Measurements from ENCODE around the gene GPN2.
A peak's percentile ranks its signal among the peaks of the same experiment; 100 is the strongest.

The GPN2 gene

GRCh38 chr1:26889551-26890466, at the start of gene GPN2:
TSS of gene GPN2 (minus strand) at chr1:26890283. CDS start at chr1:26890096, 187 bp downstream.
- peaks cover 71% of the 10 kb centered on the region for H3K36me3 ChIP-seq (ENCODE audit: insufficient read depth, low read length)

DNA sequence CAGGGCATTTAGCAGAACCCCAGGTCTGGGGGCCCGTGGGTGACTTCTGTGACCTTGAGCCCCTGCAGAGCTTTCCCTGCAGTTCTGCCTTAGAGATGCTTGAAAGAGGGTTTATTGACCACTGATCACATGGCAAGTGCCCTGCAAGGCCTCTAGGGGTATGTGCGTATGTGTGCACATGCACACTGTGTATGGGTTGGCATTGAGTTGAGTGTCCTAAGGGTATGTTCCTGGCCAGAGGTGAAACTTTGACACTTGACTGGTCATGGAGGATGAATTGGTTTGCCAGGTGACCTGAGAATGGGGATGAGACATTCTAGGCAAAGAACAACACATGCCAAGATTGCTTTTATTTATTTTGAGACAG, 48.6 kb upstream of the GPN2 start:
- Histone ChIP-seq H3K36me3 (ENCODE audit: insufficient read depth, low read length) (peaks cover 74% of the 10 kb centered on the region), H3K4me3 (ENCODE audit: low read depth in 1 of 2, low read length in 2 of 2) (no peak overlapping the region)

More at GRCh38 chr1:26889551-26890466, at the start of gene GPN2:
- Histone ChIP-seq H3K79me2 (ENCODE audit: insufficient read depth, low read length) (peaks cover 33% of the 10 kb centered on the region), H3K27me3 (ENCODE audit: insufficient read depth, low read length, poor library complexity) (no peaks in the 10 kb centered on the region), H4K20me1 (ENCODE audit: insufficient read depth, low read length) (peaks cover 13% of the 10 kb centered on the region; the same call in 1 of the 2 replicates), H3K4me2 (ENCODE audit: insufficient read depth, low read length) (peak within 1 kb of the TSS; percentile 95), H3K4me3 (ENCODE audit: low read depth in 1 of 2, low read length in 2 of 2) (peak within 1 kb of the TSS; percentile 88 to 95), H3K27ac (ENCODE audit: low read length) (peak within 1 kb of the TSS; percentile 83), H3K9ac (ENCODE audit: low read depth, low read length) (peak within 1 kb of the TSS; percentile 91), H2AFZ (ENCODE audit: low read depth, low read length) (peak within 1 kb of the TSS; percentile 97), H3K9me3 (ENCODE audit: insufficient read depth, low read length, severe bottlenecking) (no peaks in the 10 kb centered on the region), H3K4me1 (ENCODE audit: insufficient read depth, low read length) (peaks cover 25% of the 10 kb centered on the region)
- TF ChIP-seq, protein P1, sequence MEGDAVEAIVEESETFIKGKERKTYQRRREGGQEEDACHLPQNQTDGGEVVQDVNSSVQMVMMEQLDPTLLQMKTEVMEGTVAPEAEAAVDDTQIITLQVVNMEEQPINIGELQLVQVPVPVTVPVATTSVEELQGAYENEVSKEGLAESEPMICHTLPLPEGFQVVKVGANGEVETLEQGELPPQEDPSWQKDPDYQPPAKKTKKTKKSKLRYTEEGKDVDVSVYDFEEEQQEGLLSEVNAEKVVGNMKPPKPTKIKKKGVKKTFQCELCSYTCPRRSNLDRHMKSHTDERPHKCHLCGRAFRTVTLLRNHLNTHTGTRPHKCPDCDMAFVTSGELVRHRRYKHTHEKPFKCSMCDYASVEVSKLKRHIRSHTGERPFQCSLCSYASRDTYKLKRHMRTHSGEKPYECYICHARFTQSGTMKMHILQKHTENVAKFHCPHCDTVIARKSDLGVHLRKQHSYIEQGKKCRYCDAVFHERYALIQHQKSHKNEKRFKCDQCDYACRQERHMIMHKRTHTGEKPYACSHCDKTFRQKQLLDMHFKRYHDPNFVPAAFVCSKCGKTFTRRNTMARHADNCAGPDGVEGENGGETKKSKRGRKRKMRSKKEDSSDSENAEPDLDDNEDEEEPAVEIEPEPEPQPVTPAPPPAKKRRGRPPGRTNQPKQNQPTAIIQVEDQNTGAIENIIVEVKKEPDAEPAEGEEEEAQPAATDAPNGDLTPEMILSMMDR (IDR thresholded peaks at IDR 0.05; ENCODE audit: borderline replicate concordance, extremely low read depth, low read length, poor library complexity, severe bottlenecking), result no peak
- no peak for TF ChIP-seq EZH2 (IDR thresholded peaks at IDR 0.05; ENCODE audit: borderline replicate concordance, low read depth, low read length, severe bottlenecking)
- DNase-seq, result peak; percentile 80
- peak; percentile 95 for ATAC-seq (ENCODE audit: insufficient read depth, low read depth)

GRCh38 chr1:26938004-26938658, 48.0 kb upstream of the GPN2 start:
- Histone ChIP-seq H3K27ac (ENCODE audit: low read length) (no peak overlapping the region), H3K9ac (ENCODE audit: low read depth, low read length) (no peak overlapping the region), H3K4me3 (ENCODE audit: low read depth in 1 of 2, low read length in 2 of 2) (no peak overlapping the region), H3K4me2 (ENCODE audit: insufficient read depth, low read length) (no peak overlapping the region), H4K20me1 (ENCODE audit: insufficient read depth, low read length) (peaks cover 36% of the 10 kb centered on the region), H2AFZ (ENCODE audit: low read depth, low read length) (no peak overlapping the region), H3K9me3 (ENCODE audit: insufficient read depth, low read length, severe bottlenecking) (no peaks in the 10 kb centered on the region), H3K4me1 (ENCODE audit: insufficient read depth, low read length) (no peaks in the 10 kb centered on the region), H3K27me3 (ENCODE audit: insufficient read depth, low read length, poor library complexity) (no peaks in the 10 kb centered on the region), H3K36me3 (ENCODE audit: insufficient read depth, low read length) (peaks cover 74% of the 10 kb centered on the region), H3K79me2 (ENCODE audit: insufficient read depth, low read length) (peaks cover 57% of the 10 kb centered on the region)
- DNase-seq, result no peak
- no peak for ATAC-seq (ENCODE audit: insufficient read depth, low read depth)
- TF ChIP-seq EZH2 (IDR thresholded peaks at IDR 0.05; ENCODE audit: borderline replicate concordance, low read depth, low read length, severe bottlenecking), result no peak
- TF ChIP-seq, protein P1 (IDR thresholded peaks at IDR 0.05; ENCODE audit: borderline replicate concordance, extremely low read depth, low read length, poor library complexity, severe bottlenecking), result no peak

More for the DNA sequence above, 48.6 kb upstream of the GPN2 start:
- TF ChIP-seq EZH2 (IDR thresholded peaks at IDR 0.05; ENCODE audit: borderline replicate concordance, low read depth, low read length, severe bottlenecking), result no peak
- TF ChIP-seq, protein P1 (IDR thresholded peaks at IDR 0.05; ENCODE audit: borderline replicate concordance, extremely low read depth, low read length, poor library complexity, severe bottlenecking), result no peak
- Histone ChIP-seq H3K9me3 (ENCODE audit: insufficient read depth, low read length, severe bottlenecking) (no peaks in the 10 kb centered on the region), H3K9ac (ENCODE audit: low read depth, low read length) (no peak overlapping the region), H3K4me2 (ENCODE audit: insufficient read depth, low read length) (no peak overlapping the region), H4K20me1 (ENCODE audit: insufficient read depth, low read length) (peaks cover 36% of the 10 kb centered on the region), H3K27me3 (ENCODE audit: insufficient read depth, low read length, poor library complexity) (no peaks in the 10 kb centered on the region), H2AFZ (ENCODE audit: low read depth, low read length) (no peak overlapping the region), H3K27ac (ENCODE audit: low read length) (no peak overlapping the region), H3K4me1 (ENCODE audit: insufficient read depth, low read length) (no peaks in the 10 kb centered on the region), H3K79me2 (ENCODE audit: insufficient read depth, low read length) (peaks cover 53% of the 10 kb centered on the region)
- no peak for ATAC-seq (ENCODE audit: insufficient read depth, low read depth)
- no peak for DNase-seq
